ENCODE results near the gene MYLK3. TPM values are rescaled to one million over a fixed set of nuclear protein-coding genes. Genes with fewer than 3 reads are reported as not detected.

Gene MYLK3
- total RNA-seq, 1 donor from 2014 or later = not detected

- no peak for DNase-seq (ENCODE audit: low read depth)
- no peak for TF ChIP-seq CTCF (conservative IDR thresholded peaks at IDR 0.05; ENCODE audit: low read depth, low read length)
- H3K4me3 ChIP-seq (ENCODE audit: low read depth, low read length) = no peak overlapping the region
These were observed 30.5 kb downstream of the MYLK3 start for GRCh38 chr16:46717692-46718091.

- no peak for TF ChIP-seq CTCF (conservative IDR thresholded peaks at IDR 0.05; ENCODE audit: low read depth, low read length)
- DNase-seq (ENCODE audit: low read depth) = no peak
- no peak overlapping the region for H3K4me3 ChIP-seq (ENCODE audit: low read depth, low read length)
These were observed 32.3 kb downstream of the MYLK3 start for GRCh38 chr16:46715769-46716305.

GRCh38 chr16:46714797-46715591 lies 33.1 kb downstream of the MYLK3 start:
- DNase-seq (ENCODE audit: low read depth) = no peak
- TF ChIP-seq CTCF (conservative IDR thresholded peaks at IDR 0.05; ENCODE audit: low read depth, low read length) = no peak
- no peak overlapping the region for H3K4me3 ChIP-seq (ENCODE audit: low read depth, low read length)

- TF ChIP-seq CTCF (conservative IDR thresholded peaks at IDR 0.05; ENCODE audit: low read depth, low read length) = no peak
- no peak overlapping the region for H3K4me3 ChIP-seq (ENCODE audit: low read depth, low read length)
- no peak for DNase-seq (ENCODE audit: low read depth)
These were observed 34.5 kb downstream of the MYLK3 start for GRCh38 chr16:46713634-46714033.

GRCh38 chr16:46712911-46713310 lies 35.2 kb downstream of the MYLK3 start:
- TF ChIP-seq CTCF (conservative IDR thresholded peaks at IDR 0.05; ENCODE audit: low read depth, low read length) = no peak
- DNase-seq (ENCODE audit: low read depth) = no peak
- no peak overlapping the region for H3K4me3 ChIP-seq (ENCODE audit: low read depth, low read length)

GRCh38 chr16:46711106-46712058 lies 36.8 kb downstream of the MYLK3 start:
- no peak for TF ChIP-seq CTCF (conservative IDR thresholded peaks at IDR 0.05; ENCODE audit: low read depth, low read length)
- no peak for DNase-seq (ENCODE audit: low read depth)
- H3K4me3 ChIP-seq (ENCODE audit: low read depth, low read length) = no peak overlapping the region

All from epithelial cell of proximal tubule (primary cell).